ENCODE data around the gene SCAPER. TPM values are rescaled to one million over a fixed set of nuclear protein-coding genes. Genes with fewer than 3 reads are reported as not detected.

Gene SCAPER
- total and polyA plus RNA-seq, 12 donors: 6.9 to 48.1 (median 39.5) TPM

DNA sequence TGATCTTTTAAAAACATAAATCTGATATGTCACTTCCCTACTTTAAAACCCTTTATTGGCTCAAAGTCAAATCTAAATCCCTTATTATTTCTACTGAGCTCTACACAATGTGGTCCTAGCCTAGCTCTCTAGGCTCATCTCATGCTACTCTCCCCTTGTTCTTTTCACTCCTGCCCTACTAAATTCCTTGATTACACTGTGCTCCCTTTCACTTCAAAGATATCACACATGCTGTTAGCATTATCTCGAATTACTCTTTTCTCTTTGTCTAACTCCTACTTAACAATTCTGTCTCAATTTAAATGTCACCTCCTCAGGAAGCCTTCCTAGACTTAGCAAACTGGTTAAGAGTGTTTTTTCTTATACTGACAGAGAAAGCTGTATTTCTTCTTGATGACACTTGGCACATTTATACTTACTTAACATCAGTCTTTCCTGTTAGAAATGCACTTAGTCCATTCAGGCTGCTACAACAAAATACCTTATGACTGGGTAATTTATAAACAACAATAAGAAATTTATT, 102.0 kb downstream of the SCAPER start:
- H3K36me3 ChIP-seq: peaks cover 0 to 52% (median 14%) of the 10 kb centered on the region in 9 donors
- intact Hi-C loops (cut with DNase I): no loop called here
- H3K4me1 ChIP-seq: no peaks in the 10 kb centered on the region
- no peaks in the 10 kb centered on the region for H3K27me3 ChIP-seq
- ATAC-seq (no peak), DNase-seq (no peak)
- TF ChIP-seq, protein P1, sequence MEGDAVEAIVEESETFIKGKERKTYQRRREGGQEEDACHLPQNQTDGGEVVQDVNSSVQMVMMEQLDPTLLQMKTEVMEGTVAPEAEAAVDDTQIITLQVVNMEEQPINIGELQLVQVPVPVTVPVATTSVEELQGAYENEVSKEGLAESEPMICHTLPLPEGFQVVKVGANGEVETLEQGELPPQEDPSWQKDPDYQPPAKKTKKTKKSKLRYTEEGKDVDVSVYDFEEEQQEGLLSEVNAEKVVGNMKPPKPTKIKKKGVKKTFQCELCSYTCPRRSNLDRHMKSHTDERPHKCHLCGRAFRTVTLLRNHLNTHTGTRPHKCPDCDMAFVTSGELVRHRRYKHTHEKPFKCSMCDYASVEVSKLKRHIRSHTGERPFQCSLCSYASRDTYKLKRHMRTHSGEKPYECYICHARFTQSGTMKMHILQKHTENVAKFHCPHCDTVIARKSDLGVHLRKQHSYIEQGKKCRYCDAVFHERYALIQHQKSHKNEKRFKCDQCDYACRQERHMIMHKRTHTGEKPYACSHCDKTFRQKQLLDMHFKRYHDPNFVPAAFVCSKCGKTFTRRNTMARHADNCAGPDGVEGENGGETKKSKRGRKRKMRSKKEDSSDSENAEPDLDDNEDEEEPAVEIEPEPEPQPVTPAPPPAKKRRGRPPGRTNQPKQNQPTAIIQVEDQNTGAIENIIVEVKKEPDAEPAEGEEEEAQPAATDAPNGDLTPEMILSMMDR (IDR thresholded peaks at IDR 0.05): no peak
- no peak overlapping the region for H3K27ac ChIP-seq
- H3K9me3 ChIP-seq: no peaks in the 10 kb centered on the region
- 56 to 66% methylated on average over 1 of the region's 1 CpG for WGBS, 2 donors
- no peak overlapping the region for H3K4me3 ChIP-seq

DNA sequence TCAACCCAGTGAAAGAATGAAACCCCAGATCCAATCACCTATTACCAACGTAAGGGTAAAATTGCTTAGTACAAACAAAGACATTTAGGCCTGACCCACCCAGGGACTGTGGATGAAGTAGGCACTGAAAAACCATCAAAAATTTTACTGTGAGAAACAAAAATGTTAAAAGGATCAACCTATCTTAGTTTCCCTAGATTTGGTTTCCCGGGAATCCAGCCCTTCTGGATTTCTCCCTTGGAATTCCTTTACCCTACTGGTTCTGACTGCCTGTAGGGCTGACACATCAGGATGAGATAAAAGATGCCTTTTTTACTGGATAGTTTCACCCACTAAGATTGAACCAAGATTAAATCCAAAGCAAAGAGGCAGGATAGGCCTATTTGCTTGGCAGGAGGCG, 102.7 kb downstream of the SCAPER start:
- H3K4me3 ChIP-seq: no peak overlapping the region
- DNase-seq: no peak
- H3K9me3 ChIP-seq: no peaks in the 10 kb centered on the region
- H3K27me3 ChIP-seq: no peaks in the 10 kb centered on the region
- no peak overlapping the region for H3K27ac ChIP-seq
- intact Hi-C loops (cut with DNase I): no loop called here
- 97% methylated on average over 3 of the region's 3 CpGs for WGBS, 2 donors
- H3K4me1 ChIP-seq: no peaks in the 10 kb centered on the region
- TF ChIP-seq, protein P1 (IDR thresholded peaks at IDR 0.05): no peak
- no peak for ATAC-seq
- H3K36me3 ChIP-seq: peaks cover 0 to 57% (median 14%) of the 10 kb centered on the region in 9 donors

DNA sequence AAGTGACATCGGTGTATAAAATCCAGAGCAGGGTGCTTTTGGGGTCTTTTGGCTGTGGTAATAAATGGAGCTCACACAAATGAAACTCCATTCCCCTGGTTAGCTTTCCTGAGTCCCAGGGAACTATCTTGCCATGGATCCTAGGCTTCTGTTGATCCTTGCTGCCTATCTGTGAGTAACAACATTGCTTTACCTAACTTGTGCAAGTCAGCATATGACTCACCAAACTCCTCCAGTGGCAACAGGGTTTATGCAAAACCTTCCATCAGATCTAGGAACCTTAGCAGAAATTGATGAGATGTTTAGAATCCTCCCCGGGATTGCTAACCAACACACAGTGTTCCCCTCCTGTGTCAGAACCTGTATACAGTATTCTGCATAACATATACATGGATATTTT, 105.4 kb downstream of the SCAPER start:
- Histone ChIP-seq H3K27ac (no peak overlapping the region), H3K4me1 (peaks cover 0 to 4% (median 0%) of the 10 kb centered on the region in 9 donors), H3K27me3 (no peaks in the 10 kb centered on the region), H3K36me3 (peaks cover 0 to 78% (median 19%) of the 10 kb centered on the region in 9 donors), H3K9me3 (no peaks in the 10 kb centered on the region), H3K4me3 (no peak overlapping the region)
- no peak for ATAC-seq
- DNase-seq: no peak
- TF ChIP-seq, protein P1 (IDR thresholded peaks at IDR 0.05): no peak
- intact Hi-C loops (cut with DNase I): loop anchor here in 1 of 10 donors (10.0 kb wide), 1 partner anchor 85 kb away; no protein-coding TSS in a partner anchor
- WGBS, 2 donors: 77 to 97% methylated on average over 2 of the region's 2 CpGs

DNA sequence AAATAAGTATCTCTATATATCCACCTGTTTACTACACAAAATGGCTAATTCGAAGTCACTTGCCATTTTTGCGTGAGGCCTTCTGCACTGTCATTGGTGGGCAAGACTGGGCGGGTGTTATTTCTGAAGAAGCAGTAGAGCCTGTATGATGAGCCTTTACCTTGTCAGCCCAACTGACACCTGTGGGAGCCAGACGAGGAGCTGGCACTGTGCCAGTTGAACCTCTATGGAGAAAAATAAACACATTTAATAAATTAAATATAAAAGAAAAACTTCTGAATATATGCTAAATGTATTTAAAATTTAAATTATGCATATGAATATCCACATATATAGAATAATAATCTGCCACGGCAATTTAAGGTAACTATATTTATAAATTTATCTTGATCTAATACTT, 109.9 kb downstream of the SCAPER start:
- Histone ChIP-seq H3K36me3 (peaks cover 0 to 90% (median 34%) of the 10 kb centered on the region in 9 donors), H3K4me3 (no peak overlapping the region), H3K9me3 (peaks cover 0 to 14% (median 0%) of the 10 kb centered on the region in 11 donors), H3K27ac (no peak overlapping the region), H3K27me3 (no peaks in the 10 kb centered on the region), H3K4me1 (peaks cover 0 to 4% (median 0%) of the 10 kb centered on the region in 9 donors)
- TF ChIP-seq, protein P1 (IDR thresholded peaks at IDR 0.05): no peak
- WGBS, 2 donors: 85 to 87% methylated on average over 5 of the region's 5 CpGs
- intact Hi-C loops (cut with DNase I): loop anchor here in 1 of 10 donors (10.0 kb wide), 1 partner anchor 80 kb away; no protein-coding TSS in a partner anchor
- no peak for DNase-seq
- ATAC-seq: no peak

Data from heart right ventricle (tissue), 16 donors.